ENCODE measurements around the gene RAE1. TPM values are rescaled to one million over a fixed set of nuclear protein-coding genes. Genes with fewer than 3 reads are reported as not detected.
"Not testable (repeated sequence)": the region's sequence is repeated elsewhere in the genome, so short reads cannot be mapped to it uniquely, and the experiment has no call there.

Gene RAE1
- total RNA-seq, 2 donors from 2014 or later, result 4.9 to 9.9 TPM

GRCh38 chr20:57350081-57350710 lies 859 bp upstream of the RAE1 start:
- Histone ChIP-seq H3K36me3 (replicated peaks in 1 of 2; ENCODE audit: insufficient read depth in 1 of 2, low read depth in 2 of 2) (peaks cover 0 to 2% of the 10 kb centered on the region in 2 donors), H3K27me3 (no peaks in the 10 kb centered on the region), H3K4me1 (peaks cover 8% of the 10 kb centered on the region), H3K27ac (no peak overlapping the region), H3K4me3 (no peak overlapping the region), H3K9me3 (no peaks in the 10 kb centered on the region)
- no peak for ATAC-seq
- WGBS, 2 donors, result 84 to 86% methylated on average over 16 of the region's 16 CpGs
- no peak for DNase-seq
- no peak for TF ChIP-seq POLR2A (IDR thresholded peaks at IDR 0.05)
- no peak for TF ChIP-seq CTCF (IDR thresholded peaks at IDR 0.05)
- intact Hi-C loops (cut with DNase I), result no loop called here

- ATAC-seq; DNase-seq; H3K36me3 ChIP-seq (replicated peaks in 1 of 2; ENCODE audit: insufficient read depth in 1 of 2, low read depth in 2 of 2); H3K27me3 ChIP-seq; H3K9me3 ChIP-seq; intact Hi-C loops (cut with DNase I); H3K4me1 ChIP-seq: not testable (repeated sequence)
- 14 to 59% methylated on average over 2 to 13 of the region's 24 CpGs for WGBS, 2 donors
- Histone ChIP-seq H3K27ac (peak overlapping the region; percentile 44 to 84 (median 77)), H3K4me3 (peak overlapping the region in 1 of 2 donors; percentile 97)
Observed at GRCh38 chr20:57350726-57351041, 371 bp upstream of the RAE1 start.

- ATAC-seq, result no peak
- TF ChIP-seq POLR2A (IDR thresholded peaks at IDR 0.05), result no peak
- TF ChIP-seq CTCF (IDR thresholded peaks at IDR 0.05), result no peak
- intact Hi-C loops (cut with DNase I), result no loop called here
- H3K27ac ChIP-seq, result no peak overlapping the region
- H3K36me3 ChIP-seq (replicated peaks in 1 of 2; ENCODE audit: insufficient read depth in 1 of 2, low read depth in 2 of 2), result peaks cover 0 to 11% of the 10 kb centered on the region in 2 donors
- DNase-seq, result no peak
- 72 to 74% methylated on average over 6 of the region's 6 CpGs for WGBS, 2 donors
- no peaks in the 10 kb centered on the region for H3K27me3 ChIP-seq
- H3K4me1 ChIP-seq, result peaks cover 8% of the 10 kb centered on the region
- H3K9me3 ChIP-seq, result no peaks in the 10 kb centered on the region
- H3K4me3 ChIP-seq, result peak overlapping the region in 1 of 2 donors; percentile 97
Observed at GRCh38 chr20:57352305-57352704, 1.2 kb downstream of the RAE1 start.

GRCh38 chr20:57353351-57353750 lies 2.3 kb downstream of the RAE1 start:
- no peak overlapping the region for H3K4me3 ChIP-seq
- 87% methylated on average over 9 of the region's 9 CpGs for WGBS, 2 donors
- no peak overlapping the region for H3K27ac ChIP-seq
- peaks cover 0 to 11% of the 10 kb centered on the region in 2 donors for H3K36me3 ChIP-seq (replicated peaks in 1 of 2; ENCODE audit: insufficient read depth in 1 of 2, low read depth in 2 of 2)
- ATAC-seq (no peak), DNase-seq (no peak)
- H3K27me3 ChIP-seq, result no peaks in the 10 kb centered on the region
- no peaks in the 10 kb centered on the region for H3K9me3 ChIP-seq
- intact Hi-C loops (cut with DNase I), result no loop called here
- H3K4me1 ChIP-seq, result peaks cover 8% of the 10 kb centered on the region
- no peak for TF ChIP-seq POLR2A (IDR thresholded peaks at IDR 0.05)
- no peak for TF ChIP-seq CTCF (IDR thresholded peaks at IDR 0.05)

GRCh38 chr20:57361517-57361916 lies 10.5 kb downstream of the RAE1 start:
- DNase-seq, result no peak
- no peak overlapping the region for H3K4me3 ChIP-seq
- H3K27me3 ChIP-seq, result no peaks in the 10 kb centered on the region
- H3K36me3 ChIP-seq (replicated peaks in 1 of 2; ENCODE audit: insufficient read depth in 1 of 2, low read depth in 2 of 2), result peaks cover 3 to 19% of the 10 kb centered on the region in 2 donors
- no peak overlapping the region for H3K27ac ChIP-seq
- H3K4me1 ChIP-seq, result no peaks in the 10 kb centered on the region
- TF ChIP-seq POLR2A (IDR thresholded peaks at IDR 0.05), result no peak
- no peak for TF ChIP-seq CTCF (IDR thresholded peaks at IDR 0.05)
- WGBS, 2 donors, result 82 to 89% methylated on average over 6 of the region's 6 CpGs
- ATAC-seq, result no peak
- intact Hi-C loops (cut with DNase I), result no loop called here
- H3K9me3 ChIP-seq, result no peaks in the 10 kb centered on the region
